GM12872 (cell line): ENCODE measurements around the gene CLCN1.

Source experiments
- TF ChIP-seq, protein P1 (sequence below): IDR thresholded peaks from 3 replicates; pipeline ENCODE4 v1.5.1; 2011; ENCODE audit warnings: low read depth, mild to moderate bottlenecking, low read length, moderate library complexity; ENCODE audit not compliant: insufficient read depth

Gene CLCN1

DNA sequence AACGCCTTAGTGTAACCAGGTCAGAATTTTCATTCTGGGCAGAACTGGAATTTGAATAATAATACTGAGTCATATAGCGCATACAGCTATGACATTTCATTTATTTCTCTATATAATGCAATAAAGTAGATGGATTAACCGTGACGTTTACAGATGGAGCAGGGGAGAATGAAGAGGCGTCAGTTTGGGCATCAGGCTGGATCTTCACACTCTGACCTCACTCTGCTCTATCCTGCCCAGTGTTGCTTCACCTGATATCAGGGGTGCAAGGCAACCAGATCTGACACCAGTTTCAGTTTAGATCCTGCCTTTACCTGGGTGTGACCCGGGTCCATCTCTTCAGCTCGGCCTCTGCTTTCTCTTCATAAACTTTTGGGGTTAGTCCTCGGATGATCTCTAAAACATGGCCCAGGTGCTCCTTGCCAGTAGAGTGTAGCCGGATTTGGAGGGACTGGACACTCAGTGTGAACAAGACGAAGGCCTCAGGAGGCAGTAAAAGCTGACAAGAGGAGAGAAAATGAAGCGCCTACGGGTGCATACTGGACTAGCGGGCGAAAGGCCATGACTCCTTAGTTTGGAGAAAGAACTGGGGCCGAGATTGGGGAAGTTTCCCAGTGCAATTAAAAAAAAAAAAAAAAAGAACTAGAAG lies 63.8 kb downstream of the CLCN1 start:
- TF ChIP-seq, protein P1, sequence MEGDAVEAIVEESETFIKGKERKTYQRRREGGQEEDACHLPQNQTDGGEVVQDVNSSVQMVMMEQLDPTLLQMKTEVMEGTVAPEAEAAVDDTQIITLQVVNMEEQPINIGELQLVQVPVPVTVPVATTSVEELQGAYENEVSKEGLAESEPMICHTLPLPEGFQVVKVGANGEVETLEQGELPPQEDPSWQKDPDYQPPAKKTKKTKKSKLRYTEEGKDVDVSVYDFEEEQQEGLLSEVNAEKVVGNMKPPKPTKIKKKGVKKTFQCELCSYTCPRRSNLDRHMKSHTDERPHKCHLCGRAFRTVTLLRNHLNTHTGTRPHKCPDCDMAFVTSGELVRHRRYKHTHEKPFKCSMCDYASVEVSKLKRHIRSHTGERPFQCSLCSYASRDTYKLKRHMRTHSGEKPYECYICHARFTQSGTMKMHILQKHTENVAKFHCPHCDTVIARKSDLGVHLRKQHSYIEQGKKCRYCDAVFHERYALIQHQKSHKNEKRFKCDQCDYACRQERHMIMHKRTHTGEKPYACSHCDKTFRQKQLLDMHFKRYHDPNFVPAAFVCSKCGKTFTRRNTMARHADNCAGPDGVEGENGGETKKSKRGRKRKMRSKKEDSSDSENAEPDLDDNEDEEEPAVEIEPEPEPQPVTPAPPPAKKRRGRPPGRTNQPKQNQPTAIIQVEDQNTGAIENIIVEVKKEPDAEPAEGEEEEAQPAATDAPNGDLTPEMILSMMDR, result no peak

- TF ChIP-seq, protein P1, result peak; percentile 86
These were observed 64.3 kb downstream of the CLCN1 start for GRCh38 chr7:143380260-143380645.

- TF ChIP-seq, protein P1, result no peak
These were observed 64.9 kb downstream of the CLCN1 start, which contains the start of gene ZYX for GRCh38 chr7:143380646-143381426. Gene ZYX (plus strand): TSS chr7:143381345. CDS start chr7:143381572, 227 bp downstream.

DNA sequence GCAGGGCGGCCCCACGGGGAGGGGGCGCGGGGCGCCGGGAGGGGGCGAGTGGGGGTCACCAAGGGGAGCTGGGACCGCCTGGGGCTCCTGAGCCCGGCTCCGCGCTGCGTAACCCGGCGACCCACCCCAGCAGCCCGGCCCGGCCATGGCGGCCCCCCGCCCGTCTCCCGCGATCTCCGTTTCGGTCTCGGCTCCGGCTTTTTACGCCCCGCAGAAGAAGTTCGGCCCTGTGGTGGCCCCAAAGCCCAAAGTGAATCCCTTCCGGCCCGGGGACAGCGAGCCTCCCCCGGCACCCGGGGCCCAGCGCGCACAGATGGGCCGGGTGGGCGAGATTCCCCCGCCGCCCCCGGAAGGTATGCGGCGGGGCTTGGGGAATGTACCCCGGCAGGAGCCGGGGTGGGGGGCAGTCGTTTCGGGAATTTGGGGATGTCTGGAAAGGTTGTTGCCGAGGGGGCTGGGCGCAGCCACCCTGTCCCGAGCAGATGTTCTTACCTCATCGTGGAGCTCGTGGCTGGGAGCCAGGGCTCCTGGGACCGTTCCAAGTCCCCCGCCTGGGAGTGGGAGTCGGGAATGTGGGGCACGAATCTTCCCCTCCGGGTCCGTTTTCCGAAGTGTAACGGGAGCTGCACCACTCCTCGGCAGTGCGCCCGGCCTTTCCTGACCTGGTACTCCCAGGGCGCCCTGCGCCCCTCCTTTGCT lies 65.7 kb downstream of the CLCN1 start:
- TF ChIP-seq, protein P1, result no peak

GRCh38 chr7:143382126-143382790 lies 66.3 kb downstream of the CLCN1 start:
- TF ChIP-seq, protein P1, result no peak

- TF ChIP-seq, protein P1, result no peak
These were observed 67.1 kb downstream of the CLCN1 start for GRCh38 chr7:143382791-143383641.
